ENCODE results near the gene LRP1B. TPM values are rescaled to one million over a fixed set of nuclear protein-coding genes. Genes with fewer than 3 reads are reported as not detected.

LRP1B gene
- total and polyA plus RNA-seq, 4 donors, result 0.01 to 0.84 (median 0.17) TPM

- Histone ChIP-seq H3K4me3 (ENCODE audit: low read depth in 1 of 3, low read length in 3 of 3) (no peak overlapping the region), H3K9me3 (ENCODE audit: control insufficient read depth in 4 of 4, low read length in 3 of 4) (no peaks in the 10 kb centered on the region), H3K27me3 (ENCODE audit: control insufficient read depth in 4 of 4, insufficient read depth in 4 of 4, low read length in 3 of 4) (no peaks in the 10 kb centered on the region), H3K9ac (ENCODE audit: low read depth in 1 of 2, low read length in 2 of 2) (no peak overlapping the region), H3K36me3 (ENCODE audit: control insufficient read depth in 4 of 4, insufficient read depth in 3 of 4, low read depth in 1 of 4, low read length in 3 of 4) (no peaks in the 10 kb centered on the region), H3K27ac (ENCODE audit: low read depth in 1 of 2, low read length in 2 of 2) (no peak overlapping the region), H3K4me1 (ENCODE audit: control insufficient read depth in 4 of 4, insufficient read depth in 4 of 4, low read length in 3 of 4) (no peaks in the 10 kb centered on the region)
- no peak for DNase-seq (ENCODE audit: low spot score)
- TF ChIP-seq CTCF (IDR thresholded peaks at IDR 0.05; ENCODE audit: low read depth, low read length, missing input control), result no peak
- no peak for TF ChIP-seq MAX (IDR thresholded peaks at IDR 0.05)
- TF ChIP-seq ATF3 (IDR thresholded peaks at IDR 0.05), result no peak
- TF ChIP-seq GABPA (IDR thresholded peaks at IDR 0.05 in 1 of 2, conservative IDR thresholded peaks at IDR 0.05 in 1 of 2), result no peak
- TF ChIP-seq JUND (IDR thresholded peaks at IDR 0.05), result no peak
- no peak for TF ChIP-seq REST (IDR thresholded peaks at IDR 0.05)
- TF ChIP-seq YY1 (IDR thresholded peaks at IDR 0.05), result no peak
- TF ChIP-seq RAD21 (IDR thresholded peaks at IDR 0.05), result no peak
- no peak for TF ChIP-seq FOXA2 (IDR thresholded peaks at IDR 0.05)
- no peak for TF ChIP-seq SP1 (IDR thresholded peaks at IDR 0.05)
- no peak for TF ChIP-seq TAF1 (conservative IDR thresholded peaks at IDR 0.05)
- TF ChIP-seq RXRA (IDR thresholded peaks at IDR 0.05), result no peak
- no peak for TF ChIP-seq EGR1 (IDR thresholded peaks at IDR 0.05; ENCODE audit: low read depth in 2 of 2)
- TF ChIP-seq FOXA1 (IDR thresholded peaks at IDR 0.05), result no peak
- TF ChIP-seq HNF4A (conservative IDR thresholded peaks at IDR 0.05), result no peak
- no peak for TF ChIP-seq ZBTB33 (IDR thresholded peaks at IDR 0.05)
- TF ChIP-seq HNF4G (IDR thresholded peaks at IDR 0.05), result no peak
- 62% methylated on average over 1 of the region's 1 CpG for WGBS
Observed at GRCh38 chr2:140597205-140597604, 1533.6 kb downstream of the LRP1B start.

- Histone ChIP-seq H3K4me1 (ENCODE audit: control insufficient read depth in 4 of 4, insufficient read depth in 4 of 4, low read length in 3 of 4) (no peaks in the 10 kb centered on the region), H3K36me3 (ENCODE audit: control insufficient read depth in 4 of 4, insufficient read depth in 3 of 4, low read depth in 1 of 4, low read length in 3 of 4) (no peaks in the 10 kb centered on the region), H3K9ac (ENCODE audit: low read depth in 1 of 2, low read length in 2 of 2) (no peak overlapping the region), H3K27me3 (ENCODE audit: control insufficient read depth in 4 of 4, insufficient read depth in 4 of 4, low read length in 3 of 4) (no peaks in the 10 kb centered on the region), H3K4me3 (ENCODE audit: low read depth in 1 of 3, low read length in 3 of 3) (no peak overlapping the region), H3K9me3 (ENCODE audit: control insufficient read depth in 4 of 4, low read length in 3 of 4) (no peaks in the 10 kb centered on the region), H3K27ac (ENCODE audit: low read depth in 1 of 2, low read length in 2 of 2) (no peak overlapping the region)
- WGBS, result 76% methylated on average over 4 of the region's 4 CpGs
- no peak for DNase-seq (ENCODE audit: low spot score)
- TF ChIP-seq TAF1 (conservative IDR thresholded peaks at IDR 0.05) (no peak), ATF3 (IDR thresholded peaks at IDR 0.05) (no peak), NR2F2 (IDR thresholded peaks at IDR 0.05) (no peak), YY1 (IDR thresholded peaks at IDR 0.05) (no peak), MAX (IDR thresholded peaks at IDR 0.05) (no peak), ZBTB33 (IDR thresholded peaks at IDR 0.05) (no peak), SP1 (IDR thresholded peaks at IDR 0.05) (no peak), RXRA (IDR thresholded peaks at IDR 0.05) (no peak), FOXA2 (IDR thresholded peaks at IDR 0.05) (no peak), GABPA (IDR thresholded peaks at IDR 0.05 in 1 of 2, conservative IDR thresholded peaks at IDR 0.05 in 1 of 2) (no peak)
Observed at GRCh38 chr2:140596447-140596846, 1534.4 kb downstream of the LRP1B start.
